ENCODE results near the gene TSKU.

TSKU gene

DNA sequence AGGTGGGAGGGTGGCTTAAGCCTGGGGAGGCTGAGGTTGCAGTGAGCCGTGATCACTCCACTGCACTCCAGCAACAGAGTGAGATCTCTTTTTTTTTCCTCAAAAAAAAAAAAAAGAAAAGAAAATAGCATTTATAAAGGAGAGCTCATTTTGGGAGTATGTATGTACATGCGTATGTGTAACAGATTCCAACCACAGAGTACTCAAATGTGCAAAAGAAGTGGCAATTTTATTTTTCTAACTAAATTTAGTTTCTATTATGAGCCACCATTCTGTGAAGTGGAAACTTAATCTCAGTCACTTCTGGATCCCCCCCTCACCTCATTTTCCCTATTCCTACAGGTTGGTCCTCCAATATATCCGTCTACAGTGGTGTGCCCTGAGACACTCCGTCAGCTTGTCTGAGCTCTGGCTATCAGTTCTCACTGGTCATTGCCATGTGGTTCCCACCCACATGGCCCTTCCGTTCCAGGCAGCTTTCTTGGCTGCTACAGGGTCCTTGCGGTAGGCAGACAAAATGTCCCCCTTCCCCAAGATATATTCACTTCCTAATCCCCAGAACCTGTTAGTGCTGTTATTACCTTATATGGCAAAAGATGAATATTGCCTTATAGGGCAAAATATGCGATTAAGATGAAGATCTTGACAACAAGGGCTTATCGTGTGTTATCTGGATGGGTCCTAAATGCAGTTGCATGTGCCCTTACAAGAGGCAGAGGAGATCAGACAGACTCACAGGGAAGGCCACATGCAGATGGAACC, 35.8 kb upstream of the TSKU start:
- no peak overlapping the region for H3K27ac ChIP-seq
- no peak for TF ChIP-seq CTCF (conservative IDR thresholded peaks at IDR 0.05)
- TF ChIP-seq ZFX (IDR thresholded peaks at IDR 0.05): no peak

DNA sequence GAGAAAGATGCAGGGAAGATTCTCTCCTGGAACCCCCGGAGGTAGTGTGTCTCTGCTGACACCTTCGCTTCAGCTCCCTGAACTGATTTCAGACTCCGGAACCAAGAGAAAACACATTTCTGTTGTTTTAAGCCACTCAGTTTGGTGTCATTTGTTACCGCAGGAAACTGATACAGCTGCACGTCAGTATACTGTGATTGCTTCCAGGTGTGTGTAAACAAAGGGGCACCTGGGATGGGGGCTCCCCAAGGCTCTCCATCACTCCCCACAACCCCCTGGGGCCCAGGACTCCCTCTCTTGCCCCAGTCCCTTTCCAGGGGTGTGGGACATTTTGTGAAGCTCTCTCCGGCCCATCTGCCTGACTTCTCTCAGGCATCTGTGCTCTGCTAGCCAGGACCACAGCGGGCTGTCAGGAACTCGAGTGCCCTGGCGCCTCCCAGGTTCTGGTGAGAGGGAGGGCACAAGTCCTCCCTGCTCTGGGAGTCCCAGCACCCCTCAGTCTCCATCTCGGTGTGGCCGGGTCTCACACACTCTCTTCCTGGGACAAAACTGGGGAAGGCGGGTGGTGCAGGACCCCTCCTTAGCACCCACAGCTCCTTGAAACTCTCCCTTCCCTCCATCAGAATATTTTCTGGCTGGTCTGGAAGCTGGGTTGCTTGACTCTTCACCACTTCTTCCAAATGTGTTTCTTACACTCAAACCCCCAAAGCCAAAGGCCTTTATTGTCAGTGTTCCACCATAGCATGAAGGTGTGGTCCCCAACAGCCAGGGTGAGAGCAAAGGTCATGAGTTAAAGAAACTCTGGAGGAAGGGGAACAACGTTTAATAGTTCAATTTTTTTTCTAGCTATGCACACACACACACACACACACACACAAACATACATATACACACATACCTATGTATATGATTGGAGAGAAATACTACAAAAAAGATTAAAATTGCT, 35.0 kb upstream of the TSKU start:
- no peak overlapping the region for H3K27ac ChIP-seq
- TF ChIP-seq CTCF (conservative IDR thresholded peaks at IDR 0.05): no peak
- TF ChIP-seq ZFX (IDR thresholded peaks at IDR 0.05): no peak

- no peak for TF ChIP-seq ZFX (IDR thresholded peaks at IDR 0.05)
- TF ChIP-seq CTCF (conservative IDR thresholded peaks at IDR 0.05): no peak
- no peak overlapping the region for H3K27ac ChIP-seq
Measured at GRCh38 chr11:76748948-76749347, 34.2 kb upstream of the TSKU start.

GRCh38 chr11:76750067-76750466, 33.1 kb upstream of the TSKU start:
- H3K27ac ChIP-seq: no peak overlapping the region
- TF ChIP-seq CTCF (conservative IDR thresholded peaks at IDR 0.05): no peak
- TF ChIP-seq ZFX (IDR thresholded peaks at IDR 0.05): no peak

GRCh38 chr11:76750746-76751145, 32.4 kb upstream of the TSKU start:
- TF ChIP-seq CTCF (conservative IDR thresholded peaks at IDR 0.05) (no peak), ZFX (IDR thresholded peaks at IDR 0.05) (no peak)
- no peak overlapping the region for H3K27ac ChIP-seq

DNA sequence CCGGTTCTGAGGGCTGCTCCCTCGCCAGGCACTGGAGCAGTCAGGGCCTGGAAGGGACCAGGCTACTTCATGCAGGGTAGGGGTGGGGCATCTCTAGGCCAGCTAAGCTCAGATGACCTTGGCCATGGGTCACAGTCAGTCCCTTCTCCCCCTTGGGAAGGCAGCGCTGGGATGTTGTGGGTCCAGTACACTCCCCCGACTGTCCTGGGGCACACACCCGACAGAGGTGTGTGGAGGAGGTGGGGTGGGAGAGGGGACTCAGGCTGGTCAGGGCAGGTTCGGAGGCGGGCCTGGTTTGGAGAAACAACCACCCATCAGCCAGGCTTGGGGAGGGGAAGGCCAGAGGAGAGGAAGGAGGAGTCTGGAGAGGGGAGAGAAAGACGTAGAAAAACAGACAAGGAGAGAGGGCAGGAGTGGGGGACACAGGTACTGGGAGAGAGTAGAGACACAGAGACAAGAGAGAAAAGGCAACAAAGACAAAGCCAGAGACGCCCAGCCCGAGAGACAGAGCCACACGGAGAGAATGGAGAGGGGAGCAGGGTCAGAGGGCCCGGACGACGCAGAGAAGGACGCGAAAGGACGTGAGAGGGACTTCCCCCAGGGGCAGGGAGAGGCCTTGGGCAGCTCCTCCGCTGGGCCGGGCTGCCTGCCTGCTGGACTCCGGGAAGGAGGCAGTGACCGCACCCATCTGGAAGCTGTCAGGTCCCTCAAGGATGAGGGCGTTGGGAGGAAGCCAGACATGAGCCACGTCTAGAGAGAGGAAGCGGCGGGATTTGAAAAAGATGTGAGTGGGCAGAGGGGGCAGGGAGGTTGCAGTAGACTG, 30.6 kb upstream of the TSKU start:
- no peak overlapping the region for H3K27ac ChIP-seq
- TF ChIP-seq CTCF (conservative IDR thresholded peaks at IDR 0.05) (no peak), ZFX (IDR thresholded peaks at IDR 0.05) (no peak)
